H9 (cell line): ENCODE measurements around the gene CFAP77. TPM values are rescaled to one million over a fixed set of nuclear protein-coding genes. Genes with fewer than 3 reads are reported as not detected.

Experiments used
- DNase-seq: peaks from one replicate; pipeline ENCODE4 v3.0.0-alpha.2; 2017
- H2AFZ ChIP-seq: one replicate; pipeline ENCODE4 v1.6.1; 2013; ENCODE audit warnings: mild to moderate bottlenecking, low read length, control low read depth, moderate library complexity
- H2AK5ac ChIP-seq: 2 replicates; pipeline ENCODE4 v1.6.1; 2013; ENCODE audit warnings: low read length, control low read depth, mixed read lengths; ENCODE audit not compliant: insufficient read length
- H2BK120ac ChIP-seq: one replicate; pipeline ENCODE4 v1.6.1; 2013; ENCODE audit warnings: low read depth, mild to moderate bottlenecking, low read length, control low read depth, inconsistent platforms; ENCODE audit not compliant: poor library complexity, severe bottlenecking
- H2BK12ac ChIP-seq: 2 replicates; pipeline ENCODE4 v1.6.1; 2013; ENCODE audit warnings: low read length, control low read depth, mixed read lengths, low read depth; ENCODE audit not compliant: insufficient read length
- H2BK15ac ChIP-seq: 2 replicates; pipeline ENCODE4 v1.6.1; 2013; ENCODE audit warnings: low read depth, low read length, control low read depth
- H2BK20ac ChIP-seq: one replicate; pipeline ENCODE4 v1.6.1; 2013; ENCODE audit warnings: low read depth, mild to moderate bottlenecking, low read length, control low read depth, inconsistent platforms; ENCODE audit not compliant: poor library complexity, severe bottlenecking
- H2BK5ac ChIP-seq: 2 replicates; pipeline ENCODE4 v1.6.1; 2013; ENCODE audit warnings: low read length, control low read depth, mixed read lengths; ENCODE audit not compliant: insufficient read length
- H3K14ac ChIP-seq: 2 replicates; pipeline ENCODE4 v1.6.1; 2013; ENCODE audit warnings: low read length, control low read depth; ENCODE audit not compliant: insufficient read depth
- H3K18ac ChIP-seq: 2 replicates; pipeline ENCODE4 v1.6.1; 2013; ENCODE audit warnings: low read depth, mild to moderate bottlenecking, mixed read lengths, low read length, control low read depth; ENCODE audit not compliant: insufficient read length
- H3K23ac ChIP-seq: 2 replicates; pipeline ENCODE4 v1.6.1; 2013; ENCODE audit warnings: low read length, control low read depth, mixed read lengths, low read depth; ENCODE audit not compliant: insufficient read length
- H3K23me2 ChIP-seq: 2 replicates; pipeline ENCODE4 v1.6.1; 2013; ENCODE audit warnings: low read depth, mild to moderate bottlenecking, mixed read lengths, low read length, control low read depth; ENCODE audit not compliant: insufficient read length, poor library complexity, severe bottlenecking
- H3K27ac ChIP-seq: 2 replicates; pipeline ENCODE4 v1.5.1; 2013; ENCODE audit warnings: low read length, control low read depth, mixed read lengths, low read depth; ENCODE audit not compliant: insufficient read length
- H3K27me3 ChIP-seq: 2 replicates; pipeline ENCODE4 v1.6.1; 2013; ENCODE audit warnings: low read length, control low read depth, inconsistent platforms; ENCODE audit not compliant: insufficient read depth
- H3K4ac ChIP-seq: 2 replicates; pipeline ENCODE4 v1.6.1; 2013; ENCODE audit warnings: low read depth, mild to moderate bottlenecking, control low read depth, inconsistent platforms, low read length, moderate library complexity
- H3K4me1 ChIP-seq: 2 replicates; pipeline ENCODE4 v1.6.1; 2013; ENCODE audit warnings: low read length, control low read depth, inconsistent platforms; ENCODE audit not compliant: insufficient read depth
- H3K4me2 ChIP-seq: 2 replicates; pipeline ENCODE4 v1.6.1; 2013; ENCODE audit warnings: low read length, control low read depth, mixed read lengths; ENCODE audit not compliant: insufficient read length, insufficient read depth
- H3K56ac ChIP-seq: 2 replicates; pipeline ENCODE4 v1.6.1; 2013; ENCODE audit warnings: low read depth, mild to moderate bottlenecking, mixed read lengths, low read length, control low read depth; ENCODE audit not compliant: insufficient read length
- H3K79me1 ChIP-seq: 2 replicates; pipeline ENCODE4 v1.6.1; 2013; ENCODE audit warnings: low read depth, mild to moderate bottlenecking, moderate library complexity, low read length, control low read depth, inconsistent platforms; ENCODE audit not compliant: insufficient read depth, poor library complexity, severe bottlenecking
- H3K79me2 ChIP-seq: 2 replicates; pipeline ENCODE4 v1.6.1; 2013; ENCODE audit warnings: low read length, control low read depth, inconsistent platforms; ENCODE audit not compliant: insufficient read depth
- H3K9ac ChIP-seq: 2 replicates; pipeline ENCODE4 v1.6.1; 2013; ENCODE audit warnings: low read length, control low read depth, mixed read lengths; ENCODE audit not compliant: insufficient read length; ENCODE audit errors: extremely low read depth
- H3K9me3 ChIP-seq: one replicate; pipeline ENCODE4 v1.6.1; 2013; ENCODE audit warnings: low read depth, low read length, inconsistent platforms; ENCODE audit not compliant: control insufficient read depth
- H3T11ph ChIP-seq: one replicate; pipeline ENCODE4 v1.6.1; 2013; ENCODE audit warnings: mild to moderate bottlenecking, low read length, control low read depth, inconsistent platforms
- H4K20me1 ChIP-seq: one replicate; pipeline ENCODE4 v1.6.1; 2013; ENCODE audit not compliant: control insufficient read depth, insufficient read length, insufficient read depth
- H4K5ac ChIP-seq: 2 replicates; pipeline ENCODE4 v1.6.1; 2013; ENCODE audit warnings: low read depth, mild to moderate bottlenecking, mixed read lengths, low read length, control low read depth; ENCODE audit not compliant: insufficient read length
- H4K8ac ChIP-seq: replicated peaks from 2 replicates; pipeline ENCODE4 v1.6.1; 2013; ENCODE audit warnings: low read length, control low read depth, mixed read lengths, low read depth; ENCODE audit not compliant: insufficient read length
- H4K91ac ChIP-seq: 2 replicates; pipeline ENCODE4 v1.6.1; 2013; ENCODE audit warnings: low read depth, mild to moderate bottlenecking, moderate library complexity, mixed read lengths, low read length, control low read depth; ENCODE audit not compliant: insufficient read length
- H3K27ac Mint-ChIP-seq, 3 experiments: 2 replicates in 2 of 3; 3 replicates in 1 of 3; pipeline ENCODE4 v1.8.0; 2020 to 2021; ENCODE audit warnings: mixed read lengths in 3 of 3, mild to moderate bottlenecking in 1 of 3, moderate library complexity in 1 of 3
- H3K27me3 Mint-ChIP-seq: 2 replicates; pipeline ENCODE4 v1.8.0; 2021; ENCODE audit warnings: low read depth, mild to moderate bottlenecking, moderate library complexity, mixed read lengths
- H3K36me3 Mint-ChIP-seq, 3 experiments: 2 replicates in 2 of 3; 3 replicates in 1 of 3; pipeline ENCODE4 v1.8.0; 2020 to 2021; ENCODE audit warnings: low read depth in 3 of 3, mixed read lengths in 3 of 3; ENCODE audit not compliant: insufficient read depth in 1 of 3
- H3K4me1 Mint-ChIP-seq, 2 experiments: 2 replicates each; pipeline ENCODE4 v1.8.0; 2020; ENCODE audit warnings: mixed read lengths in 2 of 2
- H3K4me3 Mint-ChIP-seq, 2 experiments: 2 replicates in 1 of 2; 3 replicates in 1 of 2; pipeline ENCODE4 v1.8.0; 2020 to 2021; ENCODE audit warnings: mild to moderate bottlenecking in 2 of 2, mixed read lengths in 2 of 2, moderate library complexity in 1 of 2
- H3K9me3 Mint-ChIP-seq, 2 experiments: 2 replicates in 1 of 2; 3 replicates in 1 of 2; pipeline ENCODE4 v1.8.0; 2020; ENCODE audit warnings: mild to moderate bottlenecking in 2 of 2, mixed read lengths in 2 of 2, moderate library complexity in 1 of 2
- whole genome bisulfite sequencing: extraction: QIAGEN DNeasy Blood & Tissue Kit; methylation state at CpG from one replicate; pipeline ENCODE4 v1.1.7; 2013; ENCODE audit warnings: missing lambda C conversion rate, low lambda C conversion rate, mixed read lengths; ENCODE audit not compliant: insufficient read length; ENCODE audit errors: extremely low coverage; 5-methylcytosine and 5-hydroxymethylcytosine counted together
- total RNA-seq: library from RNA; stranded (reverse); gene quantifications from 2 replicates; pipeline ENCODE4 v1.2.1, GENCODE V29; 2021
- TF ChIP-seq, protein P1 (sequence below): fragments of 200-600 bp; sonication (generic); conservative IDR thresholded peaks from 3 replicates; pipeline ENCODE4 v1.8.0; 2021; ENCODE audit warnings: antibody characterized with exemption, mild to moderate bottlenecking

The CFAP77 gene
- total RNA-seq, 1 experiment from 2014 or later = 0.72 TPM

DNA sequence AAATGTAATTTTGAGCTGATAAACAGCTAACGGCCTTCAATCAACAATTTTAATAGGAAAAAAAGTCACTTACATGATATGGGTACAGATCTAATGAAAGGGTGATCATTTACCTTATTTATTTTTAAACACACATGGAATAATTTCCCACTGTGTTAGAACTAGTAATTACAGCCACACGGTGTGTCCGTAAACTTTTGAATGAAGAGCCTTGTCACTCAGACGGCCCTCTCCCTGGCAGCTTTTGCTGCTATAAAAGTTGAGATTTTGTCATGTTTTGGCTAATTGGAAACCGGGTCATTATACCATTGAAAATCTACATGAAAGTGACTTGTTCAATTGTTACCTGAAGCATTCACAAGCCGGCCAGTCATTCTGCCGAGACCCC, 15.7 kb downstream of the CFAP77 start:
- H3K4me3 Mint-ChIP-seq = peak overlapping the region in 1 of 2 experiments; percentile 68; a peak in 3 of 5 replicates
- H3K4me2 ChIP-seq = no peak overlapping the region
- H3K27me3 Mint-ChIP-seq = peaks cover 25% of the 10 kb centered on the region
- no peaks in the 10 kb centered on the region for H3K79me2 ChIP-seq
- H3T11ph ChIP-seq = no peak overlapping the region
- no peak overlapping the region for H4K8ac ChIP-seq
- H3K23ac ChIP-seq = no peak overlapping the region
- H3K4me1 ChIP-seq = no peaks in the 10 kb centered on the region; the same call in 1 of the 2 replicates
- H2BK15ac ChIP-seq = no peak overlapping the region
- H4K91ac ChIP-seq = no peak overlapping the region
- no peak overlapping the region for H3K4ac ChIP-seq
- no peaks in the 10 kb centered on the region for H4K20me1 ChIP-seq
- no peak overlapping the region for H3K56ac ChIP-seq
- H3K14ac ChIP-seq = no peak overlapping the region
- H3K9me3 ChIP-seq = no peaks in the 10 kb centered on the region
- no peak overlapping the region for H3K9ac ChIP-seq
- H3K79me1 ChIP-seq = no peaks in the 10 kb centered on the region
- no peak overlapping the region for H3K27ac ChIP-seq
- peak overlapping the region; percentile 42 for H2BK120ac ChIP-seq
- H3K27ac Mint-ChIP-seq = peak overlapping the region in 2 of 3 experiments; percentile 31 to 93; a peak in 2 of 7 replicates
- H3K9me3 Mint-ChIP-seq = no peaks in the 10 kb centered on the region; a peak in 1 of 5 replicates
- H3K36me3 Mint-ChIP-seq = no peaks in the 10 kb centered on the region
- H2AFZ ChIP-seq = no peak overlapping the region
- H2BK12ac ChIP-seq = no peak overlapping the region
- DNase-seq = no peak
- peaks cover 2% of the 10 kb centered on the region for H3K23me2 ChIP-seq
- H3K27me3 ChIP-seq = no peaks in the 10 kb centered on the region
- no peak overlapping the region for H2BK20ac ChIP-seq
- no peak overlapping the region for H4K5ac ChIP-seq
- H2AK5ac ChIP-seq = no peak overlapping the region
- H3K4me1 Mint-ChIP-seq = peaks cover 36 to 50% of the 10 kb centered on the region in 2 experiments
- no CpG with 5 or more reads among the region's 7 CpGs for WGBS
- no peak overlapping the region for H2BK5ac ChIP-seq
- TF ChIP-seq, protein P1, sequence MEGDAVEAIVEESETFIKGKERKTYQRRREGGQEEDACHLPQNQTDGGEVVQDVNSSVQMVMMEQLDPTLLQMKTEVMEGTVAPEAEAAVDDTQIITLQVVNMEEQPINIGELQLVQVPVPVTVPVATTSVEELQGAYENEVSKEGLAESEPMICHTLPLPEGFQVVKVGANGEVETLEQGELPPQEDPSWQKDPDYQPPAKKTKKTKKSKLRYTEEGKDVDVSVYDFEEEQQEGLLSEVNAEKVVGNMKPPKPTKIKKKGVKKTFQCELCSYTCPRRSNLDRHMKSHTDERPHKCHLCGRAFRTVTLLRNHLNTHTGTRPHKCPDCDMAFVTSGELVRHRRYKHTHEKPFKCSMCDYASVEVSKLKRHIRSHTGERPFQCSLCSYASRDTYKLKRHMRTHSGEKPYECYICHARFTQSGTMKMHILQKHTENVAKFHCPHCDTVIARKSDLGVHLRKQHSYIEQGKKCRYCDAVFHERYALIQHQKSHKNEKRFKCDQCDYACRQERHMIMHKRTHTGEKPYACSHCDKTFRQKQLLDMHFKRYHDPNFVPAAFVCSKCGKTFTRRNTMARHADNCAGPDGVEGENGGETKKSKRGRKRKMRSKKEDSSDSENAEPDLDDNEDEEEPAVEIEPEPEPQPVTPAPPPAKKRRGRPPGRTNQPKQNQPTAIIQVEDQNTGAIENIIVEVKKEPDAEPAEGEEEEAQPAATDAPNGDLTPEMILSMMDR = no peak
- H3K18ac ChIP-seq = no peak overlapping the region
